OCI-LY1 (cell line): ENCODE results near the gene RMI2.

Source experiments
- EZH2 ChIP-seq: fragments of 200-600 bp; sonication (generic), shearing (Covaris generic); IDR thresholded peaks from 2 replicates; pipeline ENCODE4 v1.8.0; 2017; ENCODE audit warnings: borderline replicate concordance, mixed run types, mild to moderate bottlenecking, antibody characterized with exemption, low read length, moderate library complexity, mixed read lengths
- TF ChIP-seq, protein P1 (sequence below): fragments of 200-600 bp; sonication (generic), shearing (Covaris generic); IDR thresholded peaks from 2 replicates; pipeline ENCODE4 v1.5.1; 2017; ENCODE audit warnings: mild to moderate bottlenecking, antibody characterized with exemption, low read length, moderate library complexity, mixed read lengths

DNA sequence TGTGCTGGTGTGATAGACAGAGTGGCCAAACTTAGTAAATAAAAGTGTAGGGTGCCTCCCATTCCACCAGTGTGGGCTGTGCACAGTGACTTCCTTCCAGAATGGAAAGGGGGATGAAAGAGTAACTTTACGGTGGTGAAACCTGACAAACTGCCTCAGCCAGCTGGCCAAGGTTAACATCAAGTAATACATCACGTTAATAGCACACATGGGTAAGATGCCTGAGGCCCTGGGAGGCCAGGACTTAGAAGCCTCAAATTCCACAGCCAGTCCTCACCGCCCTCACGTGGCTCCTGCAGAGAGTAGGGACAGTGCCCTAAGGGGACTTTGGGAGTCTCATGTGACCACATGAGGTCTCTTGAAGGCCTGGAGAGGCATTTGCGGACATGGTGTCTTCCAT is 14.1 kb downstream of the RMI2 start:
- TF ChIP-seq, protein P1, sequence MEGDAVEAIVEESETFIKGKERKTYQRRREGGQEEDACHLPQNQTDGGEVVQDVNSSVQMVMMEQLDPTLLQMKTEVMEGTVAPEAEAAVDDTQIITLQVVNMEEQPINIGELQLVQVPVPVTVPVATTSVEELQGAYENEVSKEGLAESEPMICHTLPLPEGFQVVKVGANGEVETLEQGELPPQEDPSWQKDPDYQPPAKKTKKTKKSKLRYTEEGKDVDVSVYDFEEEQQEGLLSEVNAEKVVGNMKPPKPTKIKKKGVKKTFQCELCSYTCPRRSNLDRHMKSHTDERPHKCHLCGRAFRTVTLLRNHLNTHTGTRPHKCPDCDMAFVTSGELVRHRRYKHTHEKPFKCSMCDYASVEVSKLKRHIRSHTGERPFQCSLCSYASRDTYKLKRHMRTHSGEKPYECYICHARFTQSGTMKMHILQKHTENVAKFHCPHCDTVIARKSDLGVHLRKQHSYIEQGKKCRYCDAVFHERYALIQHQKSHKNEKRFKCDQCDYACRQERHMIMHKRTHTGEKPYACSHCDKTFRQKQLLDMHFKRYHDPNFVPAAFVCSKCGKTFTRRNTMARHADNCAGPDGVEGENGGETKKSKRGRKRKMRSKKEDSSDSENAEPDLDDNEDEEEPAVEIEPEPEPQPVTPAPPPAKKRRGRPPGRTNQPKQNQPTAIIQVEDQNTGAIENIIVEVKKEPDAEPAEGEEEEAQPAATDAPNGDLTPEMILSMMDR: no peak
- no peak for TF ChIP-seq EZH2
